ENCODE measurements around the gene RAPGEF4. TPM values are rescaled to one million over a fixed set of nuclear protein-coding genes. Genes with fewer than 3 reads are reported as not detected.

The RAPGEF4 gene
- polyA plus RNA-seq, 1 experiment, result 1.3 TPM

DNA sequence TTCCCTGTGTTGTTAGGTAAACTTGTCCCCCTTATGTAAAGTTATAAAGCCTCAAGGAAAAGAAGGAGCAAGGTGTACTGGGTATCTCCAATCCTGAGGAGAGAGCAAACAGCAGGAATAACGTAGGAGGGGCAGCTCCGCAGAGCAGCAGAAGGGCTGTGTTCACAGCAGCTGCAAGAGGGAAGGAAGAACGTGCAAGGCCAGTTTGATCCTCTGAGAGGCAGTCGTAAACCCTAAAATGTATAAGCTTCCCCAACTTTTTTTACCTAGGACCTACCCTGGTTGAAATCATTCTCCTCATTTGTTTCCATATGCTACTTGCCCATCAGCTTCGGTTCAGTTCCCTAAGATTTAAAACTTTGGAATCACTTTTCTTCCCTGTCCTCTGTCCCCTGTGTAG, 288.1 kb downstream of the RAPGEF4 start:
- CTCF ChIA-PET, result interaction anchor here (0.6 to 9.9 kb wide), 8 partner anchors 9 to 218 kb away, joined by 3 to 97 read pairs (median 11); no protein-coding TSS in a partner anchor

DNA sequence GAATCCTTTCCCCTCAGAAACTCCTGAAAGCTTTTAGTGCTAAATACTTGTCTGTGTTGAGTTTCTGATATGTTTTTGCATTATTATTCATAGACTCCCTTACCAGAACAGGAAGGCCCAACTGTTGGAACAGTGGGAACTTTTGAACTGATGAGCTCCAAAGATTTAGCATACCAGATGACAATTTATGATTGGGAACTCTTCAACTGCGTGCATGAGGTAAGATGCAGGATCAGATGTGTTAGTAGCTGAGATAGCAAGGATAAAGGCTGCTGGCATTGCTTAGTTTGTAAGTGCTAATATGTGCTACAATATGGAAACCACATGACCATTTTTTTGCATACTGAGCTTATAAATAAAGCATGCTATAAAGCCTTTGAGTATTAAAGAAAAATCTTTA, 290.8 kb downstream of the RAPGEF4 start:
- POLR2A ChIA-PET, result no interaction called here

More for the DNA sequence above, 288.1 kb downstream of the RAPGEF4 start:
- no peak for TF ChIP-seq CTCF (IDR thresholded peaks at IDR 0.05; ENCODE audit: low read depth, low read length)
- Histone ChIP-seq H3K27ac (ENCODE audit: low read depth, low read length) (no peak overlapping the region), H3K9me3 (ENCODE audit: control insufficient read depth, insufficient read depth, low read length) (no peaks in the 10 kb centered on the region), H3K27me3 (ENCODE audit: control insufficient read depth, insufficient read depth, low read length) (no peaks in the 10 kb centered on the region), H3K4me3 (ENCODE audit: low read depth, low read length) (no peak overlapping the region)
- DNase-seq (ENCODE audit: low read depth, low spot score), result no peak
- POLR2A ChIA-PET, result no interaction called here

GRCh38 chr2:173027181-173028128, 291.8 kb downstream of the RAPGEF4 start:
- H3K27me3 ChIP-seq (ENCODE audit: control insufficient read depth, insufficient read depth, low read length), result no peaks in the 10 kb centered on the region
- ChIA-PET CTCF (interaction anchor here (0.6 to 9.9 kb wide), 95 partner anchors 9 to 1317 kb away, joined by 3 to 324 read pairs (median 4); no protein-coding TSS in a partner anchor), POLR2A (interaction anchor here (1.1 to 2.0 kb wide), 4 partner anchors 52 to 183 kb away, joined by 3 to 13 read pairs (median 7); no protein-coding TSS in a partner anchor)
- no peak overlapping the region for H3K27ac ChIP-seq (ENCODE audit: low read depth, low read length)
- peak; percentile 84 for DNase-seq (ENCODE audit: low read depth, low spot score)
- peak; percentile 89 for TF ChIP-seq CTCF (IDR thresholded peaks at IDR 0.05; ENCODE audit: low read depth, low read length)
- no peaks in the 10 kb centered on the region for H3K9me3 ChIP-seq (ENCODE audit: control insufficient read depth, insufficient read depth, low read length)
- no peak overlapping the region for H3K4me3 ChIP-seq (ENCODE audit: low read depth, low read length)

More for the DNA sequence above, 290.8 kb downstream of the RAPGEF4 start:
- no peak for TF ChIP-seq CTCF (IDR thresholded peaks at IDR 0.05; ENCODE audit: low read depth, low read length)
- no peak overlapping the region for H3K4me3 ChIP-seq (ENCODE audit: low read depth, low read length)
- no peak overlapping the region for H3K27ac ChIP-seq (ENCODE audit: low read depth, low read length)
- CTCF ChIA-PET, result interaction anchor here (0.6 to 9.9 kb wide), 57 partner anchors 8 to 741 kb away, joined by 3 to 324 read pairs (median 4); no protein-coding TSS in a partner anchor
- no peaks in the 10 kb centered on the region for H3K9me3 ChIP-seq (ENCODE audit: control insufficient read depth, insufficient read depth, low read length)
- no peaks in the 10 kb centered on the region for H3K27me3 ChIP-seq (ENCODE audit: control insufficient read depth, insufficient read depth, low read length)
- DNase-seq (ENCODE audit: low read depth, low spot score), result no peak

DNA sequence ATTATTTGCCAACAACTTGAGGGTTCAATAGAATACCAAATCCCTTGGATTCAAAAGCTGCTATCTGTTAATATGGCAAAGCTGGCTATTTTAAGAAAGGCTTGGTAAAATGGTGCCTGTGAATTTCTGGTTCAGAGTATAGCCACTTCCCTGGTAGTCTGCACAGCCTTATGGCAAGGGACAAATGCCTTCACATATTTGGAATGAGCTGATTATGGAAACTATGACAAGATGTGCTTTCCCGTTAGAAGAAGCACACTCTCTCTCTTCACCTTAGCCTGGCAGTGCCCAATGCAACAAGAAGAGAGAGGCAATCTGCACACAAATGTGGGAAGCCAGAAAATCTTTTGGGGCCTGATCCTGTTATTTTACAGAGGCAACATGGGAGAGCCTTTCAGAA, 292.5 kb downstream of the RAPGEF4 start:
- POLR2A ChIA-PET, result interaction anchor here (0.6 to 2.0 kb wide), 8 partner anchors 21 to 189 kb away, joined by 3 to 13 read pairs (median 5); no protein-coding TSS in a partner anchor
- H3K4me3 ChIP-seq (ENCODE audit: low read depth, low read length), result no peak overlapping the region
- H3K9me3 ChIP-seq (ENCODE audit: control insufficient read depth, insufficient read depth, low read length), result no peaks in the 10 kb centered on the region
- DNase-seq (ENCODE audit: low read depth, low spot score), result no peak
- H3K27me3 ChIP-seq (ENCODE audit: control insufficient read depth, insufficient read depth, low read length), result no peaks in the 10 kb centered on the region
- CTCF ChIA-PET, result interaction anchor here (0.5 to 9.9 kb wide), 66 partner anchors 10 to 1434 kb away, joined by 3 to 324 read pairs (median 4); no protein-coding TSS in a partner anchor
- TF ChIP-seq CTCF (IDR thresholded peaks at IDR 0.05; ENCODE audit: low read depth, low read length), result no peak
- H3K27ac ChIP-seq (ENCODE audit: low read depth, low read length), result peak overlapping the region; percentile 68
